ENCODE measurements around the gene LINGO1. TPM values are rescaled to one million over a fixed set of nuclear protein-coding genes. Genes with fewer than 3 reads are reported as not detected.

LINGO1 gene
- total RNA-seq, 2 experiments from 2014 or later = not detected

GRCh38 chr15:77624868-77625267 lies 7.8 kb downstream of the LINGO1 start:
- no peak for DNase-seq (ENCODE audit: low spot score)
- no peaks in the 10 kb centered on the region for H3K9me2 ChIP-seq (ENCODE audit: insufficient read depth, low read length)
- intact Hi-C loops (cut with micrococcal nuclease; ENCODE audit: unreplicated experiment) = no loop called here
- TF ChIP-seq CTCF (conservative IDR thresholded peaks at IDR 0.05; ENCODE audit: low read length) (no peak), EZH2phosphoT487 (IDR thresholded peaks at IDR 0.05; ENCODE audit: borderline replicate concordance, low read depth, low read length) (no peak)
- CTCF ChIA-PET (ENCODE audit: unreplicated experiment) = no interaction called here
- no peaks in the 10 kb centered on the region for H3K4me1 ChIP-seq (ENCODE audit: insufficient read depth, low read length, poor library complexity, severe bottlenecking)
- no peaks in the 10 kb centered on the region for H3K36me3 ChIP-seq (ENCODE audit: insufficient read depth, low read length)
- no peaks in the 10 kb centered on the region for H4K20me1 ChIP-seq (ENCODE audit: insufficient read depth, low read length)
- no peak overlapping the region for H3K4me3 ChIP-seq (ENCODE audit: low read depth, low read length, poor library complexity, severe bottlenecking)
- no peak overlapping the region for H3K4me2 ChIP-seq (ENCODE audit: low read length)
- no peaks in the 10 kb centered on the region for H3K9me3 ChIP-seq (ENCODE audit: low read length)
- no peaks in the 10 kb centered on the region for H3K79me2 ChIP-seq (ENCODE audit: insufficient read depth, low read depth, low read length)
- no peak overlapping the region for H2AFZ ChIP-seq (ENCODE audit: low read length)
- POLR2A ChIA-PET = no interaction called here
- no peak overlapping the region for H3K27ac ChIP-seq (ENCODE audit: low read depth, low read length, poor library complexity, severe bottlenecking)
- no TSS peak for BruUV-seq (replicated peaks)

- no peak for DNase-seq (ENCODE audit: low spot score)
- Histone ChIP-seq H3K79me2 (ENCODE audit: insufficient read depth, low read depth, low read length) (no peaks in the 10 kb centered on the region), H4K20me1 (ENCODE audit: insufficient read depth, low read length) (no peaks in the 10 kb centered on the region), H3K27ac (ENCODE audit: low read depth, low read length, poor library complexity, severe bottlenecking) (no peak overlapping the region), H3K4me3 (ENCODE audit: low read depth, low read length, poor library complexity, severe bottlenecking) (no peak overlapping the region), H3K4me1 (ENCODE audit: insufficient read depth, low read length, poor library complexity, severe bottlenecking) (no peaks in the 10 kb centered on the region), H3K36me3 (ENCODE audit: insufficient read depth, low read length) (no peaks in the 10 kb centered on the region), H3K9me3 (ENCODE audit: low read length) (no peaks in the 10 kb centered on the region), H3K4me2 (ENCODE audit: low read length) (no peak overlapping the region), H3K9me2 (ENCODE audit: insufficient read depth, low read length) (no peaks in the 10 kb centered on the region), H2AFZ (ENCODE audit: low read length) (no peak overlapping the region)
- CTCF ChIA-PET (ENCODE audit: unreplicated experiment) = no interaction called here
- no peak for TF ChIP-seq CTCF (conservative IDR thresholded peaks at IDR 0.05; ENCODE audit: low read length)
- TF ChIP-seq EZH2phosphoT487 (IDR thresholded peaks at IDR 0.05; ENCODE audit: borderline replicate concordance, low read depth, low read length) = no peak
- intact Hi-C loops (cut with micrococcal nuclease; ENCODE audit: unreplicated experiment) = no loop called here
- no TSS peak for BruUV-seq (replicated peaks)
- POLR2A ChIA-PET = no interaction called here
Measured at GRCh38 chr15:77623755-77624524, 8.8 kb downstream of the LINGO1 start.

- POLR2A ChIA-PET = no interaction called here
- no peaks in the 10 kb centered on the region for H4K20me1 ChIP-seq (ENCODE audit: insufficient read depth, low read length)
- TF ChIP-seq EZH2phosphoT487 (IDR thresholded peaks at IDR 0.05; ENCODE audit: borderline replicate concordance, low read depth, low read length) (no peak), CTCF (conservative IDR thresholded peaks at IDR 0.05; ENCODE audit: low read length) (no peak)
- H3K4me3 ChIP-seq (ENCODE audit: low read depth, low read length, poor library complexity, severe bottlenecking) = no peak overlapping the region
- CTCF ChIA-PET (ENCODE audit: unreplicated experiment) = no interaction called here
- H3K36me3 ChIP-seq (ENCODE audit: insufficient read depth, low read length) = no peaks in the 10 kb centered on the region
- no peaks in the 10 kb centered on the region for H3K4me1 ChIP-seq (ENCODE audit: insufficient read depth, low read length, poor library complexity, severe bottlenecking)
- BruUV-seq (replicated peaks) = no TSS peak
- DNase-seq (ENCODE audit: low spot score) = no peak
- H3K9me2 ChIP-seq (ENCODE audit: insufficient read depth, low read length) = no peaks in the 10 kb centered on the region
- intact Hi-C loops (cut with micrococcal nuclease; ENCODE audit: unreplicated experiment) = no loop called here
- no peak overlapping the region for H3K4me2 ChIP-seq (ENCODE audit: low read length)
- H3K79me2 ChIP-seq (ENCODE audit: insufficient read depth, low read depth, low read length) = no peaks in the 10 kb centered on the region
- no peak overlapping the region for H3K27ac ChIP-seq (ENCODE audit: low read depth, low read length, poor library complexity, severe bottlenecking)
- H2AFZ ChIP-seq (ENCODE audit: low read length) = no peak overlapping the region
- no peaks in the 10 kb centered on the region for H3K9me3 ChIP-seq (ENCODE audit: low read length)
Measured at GRCh38 chr15:77622934-77623754, 9.6 kb downstream of the LINGO1 start.
